K562 (cell line): Measurements from ENCODE around the gene HES4. TPM values are rescaled to one million over a fixed set of nuclear protein-coding genes. Genes with fewer than 3 reads are reported as not detected.

Experiments used
- ATAC-seq: fragments of 200-7000 bp; cut with Tn5 transposase; 3 replicates; pipeline ENCODE4 v1.9.1; 2020; ENCODE audit warnings: moderate library complexity
- BruUV-seq: library from RNA; stranded (reverse); fragments of 400-500 nt; replicated peaks from 2 replicates; lab custom pipeline; 2021; lab: Mats Ljungman, UMichigan
- CTCF ChIA-PET: fragments of 300-600 bp; formaldehyde crosslinking; extraction: SDS; loops from one replicate; lab custom pipeline; 2021; ENCODE audit warnings: low intra/inter-chr PET ratio; lab: Yijun Ruan, JAX
- POLR2A ChIA-PET: fragments of 300-600, 350-650 bp; sonication (Branson Sonifier 250); formaldehyde crosslinking; extraction: SDS; loops from one replicate; lab custom pipeline; 2021; ENCODE audit warnings: antibody characterized with exemption, inconsistent platforms; lab: Yijun Ruan, JAX
- DNase-seq, 4 experiments: peaks; one replicate each; pipeline versions ENCODE4 v3.0.0 to v3.0.0-alpha.2; 2011 to 2018; ENCODE audit warnings: low spot score in 3 of 4, mixed read lengths in 3 of 4; ENCODE audit errors: extremely low read depth in 1 of 4
- FAIRE-seq: peaks from 2 replicates; lab custom pipeline; 2011; peaks lifted over from hg19 to GRCh38; lab: Jason Lieb, UNC
- H2AFZ ChIP-seq: 2 replicates; pipeline ENCODE4 v1.6.0; 2011; ENCODE audit warnings: low read depth, low read length, control low read depth, inconsistent platforms
- H3K27ac ChIP-seq: fragments of 200-600 bp; 3 replicates; pipeline ENCODE4 v1.8.0; 2011; ENCODE audit warnings: low read depth, mild to moderate bottlenecking, control low read depth, inconsistent platforms, low read length, moderate library complexity, mixed read lengths; ENCODE audit errors: extremely low read depth
- H3K27me3 ChIP-seq, 2 experiments: fragments of 300-600 bp in 1 of 2; 2 replicates in 1 of 2; 3 replicates in 1 of 2; pipeline versions ENCODE4 v1.6.0 to v1.8.0; 2011; ENCODE audit warnings: inconsistent platforms in 2 of 2, low read length in 2 of 2, mild to moderate bottlenecking in 1 of 2, mixed read lengths in 1 of 2, moderate library complexity in 1 of 2; ENCODE audit not compliant: control insufficient read depth in 2 of 2, insufficient read depth in 2 of 2
- H3K36me3 ChIP-seq: fragments of 300-600 bp; 3 replicates; pipeline ENCODE4 v1.8.0; 2011; ENCODE audit warnings: mild to moderate bottlenecking, low read length, inconsistent platforms; ENCODE audit not compliant: control insufficient read depth, insufficient read depth
- H3K4me1 ChIP-seq, 2 experiments: fragments of 200-600 bp in 1 of 2; replicated peaks in 1 of 2; 2 replicates in 1 of 2; 3 replicates in 1 of 2; pipeline versions ENCODE4 v1.5.1 to v1.8.0; 2011; ENCODE audit warnings: inconsistent platforms in 2 of 2, low read length in 2 of 2, mild to moderate bottlenecking in 1 of 2, mixed read lengths in 1 of 2, moderate library complexity in 1 of 2; ENCODE audit not compliant: control insufficient read depth in 2 of 2, insufficient read depth in 2 of 2
- H3K4me2 ChIP-seq: 2 replicates; pipeline ENCODE4 v1.6.1; 2011; ENCODE audit warnings: low read length, control low read depth, inconsistent platforms, mixed read lengths; ENCODE audit not compliant: insufficient read depth
- H3K4me3 ChIP-seq: fragments of 200-600 bp; sonication (generic), shearing (Covaris generic); 2 replicates; pipeline ENCODE4 v1.5.1; 2016; ENCODE audit warnings: control low read depth, inconsistent platforms
- H3K79me2 ChIP-seq: fragments of 200-600 bp; 3 replicates; pipeline ENCODE4 v1.8.0; 2011; ENCODE audit warnings: low read length, inconsistent platforms; ENCODE audit not compliant: control insufficient read depth, insufficient read depth
- H3K9ac ChIP-seq, 2 experiments: 2 replicates each; pipeline versions ENCODE4 v1.6.0 to v1.6.1; 2011; ENCODE audit warnings: low read depth in 2 of 2, low read length in 2 of 2, control low read depth in 1 of 2, inconsistent platforms in 1 of 2, mild to moderate bottlenecking in 1 of 2, mixed read lengths in 1 of 2; ENCODE audit not compliant: insufficient read depth in 1 of 2
- H3K9me1 ChIP-seq: one replicate; pipeline ENCODE4 v1.6.0; 2011; ENCODE audit warnings: inconsistent platforms, mild to moderate bottlenecking, low read length, moderate library complexity; ENCODE audit not compliant: control insufficient read depth, insufficient read depth
- H3K9me3 ChIP-seq: replicated peaks from 2 replicates; pipeline ENCODE4 v1.5.1; 2011; ENCODE audit warnings: low read depth, low read length, inconsistent platforms; ENCODE audit not compliant: control insufficient read depth, insufficient read depth
- H4K20me1 ChIP-seq: replicated peaks from 2 replicates; pipeline ENCODE4 v1.6.1; 2011; ENCODE audit warnings: low read length, inconsistent platforms, mixed read lengths; ENCODE audit not compliant: control insufficient read depth, insufficient read depth
- ARID4B ChIP-seq: sonication (generic); formaldehyde crosslinking; IDR thresholded peaks from 2 replicates; pipeline ENCODE4 v1.8.0; 2022; ENCODE audit warnings: mild to moderate bottlenecking, missing genetic modification reagents
- HDAC1 ChIP-seq, 2 experiments: fragments of 450-650 bp; IDR thresholded peaks; 2 replicates each; pipeline ENCODE4 v1.6.1; 2016 to 2017; ENCODE audit warnings: inconsistent platforms in 1 of 2, mild to moderate bottlenecking in 1 of 2, moderate library complexity in 1 of 2
- ILF3 ChIP-seq: fragments of 450-650 bp; IDR thresholded peaks from 2 replicates; pipeline ENCODE4 v1.6.1; 2018; ENCODE audit warnings: antibody characterized with exemption, mild to moderate bottlenecking, moderate library complexity, borderline replicate concordance
- RAD21 ChIP-seq, 2 experiments: fragments of 250-450 bp in 1 of 2; fragments of 450-650 bp in 1 of 2; sonication (Bioruptor Pico) in 1 of 2; formaldehyde crosslinking in 1 of 2; IDR thresholded peaks in 1 of 2; conservative IDR thresholded peaks in 1 of 2; 2 replicates each; pipeline versions ENCODE4 v1.4.0 to v1.8.0; 2020 to 2022; ENCODE audit warnings: mild to moderate bottlenecking in 2 of 2, moderate library complexity in 1 of 2
- RB1 ChIP-seq: fragments of 450-650 bp; IDR thresholded peaks from 2 replicates; pipeline ENCODE4 v1.6.1; 2017; ENCODE audit warnings: low read depth, mild to moderate bottlenecking
- ZBTB7A ChIP-seq: IDR thresholded peaks from 2 replicates; pipeline ENCODE4 v1.6.1; 2011; ENCODE audit warnings: low read depth, mild to moderate bottlenecking, low read length, moderate library complexity, borderline replicate concordance; ENCODE audit not compliant: control insufficient read depth
- WGBS: fragments of 100-300 bp; shearing (Covaris generic); methylation state at CpG from one replicate; pipeline ENCODE4 v1.1.6; 2016; ENCODE audit warnings: low coverage, mixed read lengths; ENCODE audit not compliant: insufficient coverage; ENCODE audit errors: missing lambda C conversion rate; 5-methylcytosine and 5-hydroxymethylcytosine counted together
- in situ Hi-C: fragments of 300-500 bp; cut with MboI; formaldehyde crosslinking; loops from 4 replicates; pipeline ENCODE4 v1.15.0; 2018; ENCODE audit warnings: inconsistent platforms, mixed read lengths
- intact Hi-C: fragments of 100-400 bp; cut with micrococcal nuclease; formaldehyde crosslinking; loops from 2 replicates; pipeline ENCODE4 v1.14.2; 2022
- polyA plus RNA-seq, 8 experiments: library from polyadenylated mRNA; depleted of rRNA in 4 of 8; stranded (reverse) in 5 of 8; unstranded in 3 of 8; fragments of >200 nt; fragmentation: Nextera tagmentation in 2 of 8; fragmentation: Illumina TruSeq in 1 of 8; extraction: Ambion mirVana in 2 of 8; extraction: Trizol in 1 of 8; gene quantifications; 2 replicates each; pipeline versions ENCODE4 v1.2.1 to v1.2.3, GENCODE V29; 2011 to 2014; ENCODE audit warnings: inconsistent platforms in 1 of 8, missing spikeins in 1 of 8
- total RNA-seq, 7 experiments: library from RNA; depleted of rRNA in 6 of 7; stranded (reverse); fragments of >200 nt in 6 of 7; fragmentation: Illumina TruSeq in 2 of 7; extraction: Trizol in 2 of 7; gene quantifications; 2 replicates each; pipeline versions ENCODE4 v1.2.1 to v1.2.3, GENCODE V29; 2011 to 2021; ENCODE audit warnings: low replicate concordance in 1 of 7
- TF ChIP-seq, protein P1 (sequence below), 3 experiments: IDR thresholded peaks in 2 of 3; conservative IDR thresholded peaks in 1 of 3; 2 replicates each; pipeline ENCODE4 v1.5.1; 2011 to 2012; ENCODE audit warnings: low read length in 3 of 3, mild to moderate bottlenecking in 3 of 3, control low read depth in 2 of 3, improper control_type of control experiment in 1 of 3, inconsistent platforms in 1 of 3, low read depth in 1 of 3, mixed read lengths in 1 of 3, moderate library complexity in 1 of 3; ENCODE audit not compliant: insufficient read depth in 2 of 3
- TF ChIP-seq, protein P2 (sequence below), 2 experiments: fragments of 450-650 bp in 1 of 2; IDR thresholded peaks; 2 replicates each; pipeline ENCODE4 v1.6.1; 2011 to 2017; ENCODE audit warnings: low read depth in 2 of 2, antibody characterized with exemption in 1 of 2, borderline replicate concordance in 1 of 2, low read length in 1 of 2, mild to moderate bottlenecking in 1 of 2, mixed read lengths in 1 of 2; ENCODE audit not compliant: control insufficient read depth in 1 of 2

The HES4 gene
- total and polyA plus RNA-seq, 9 of the 15 experiments (the other 6 are each of a cell fraction or from before 2014, with no cell fraction given) = 0.21 to 43.7 (median 5.3) TPM; not detected in 2

DNA sequence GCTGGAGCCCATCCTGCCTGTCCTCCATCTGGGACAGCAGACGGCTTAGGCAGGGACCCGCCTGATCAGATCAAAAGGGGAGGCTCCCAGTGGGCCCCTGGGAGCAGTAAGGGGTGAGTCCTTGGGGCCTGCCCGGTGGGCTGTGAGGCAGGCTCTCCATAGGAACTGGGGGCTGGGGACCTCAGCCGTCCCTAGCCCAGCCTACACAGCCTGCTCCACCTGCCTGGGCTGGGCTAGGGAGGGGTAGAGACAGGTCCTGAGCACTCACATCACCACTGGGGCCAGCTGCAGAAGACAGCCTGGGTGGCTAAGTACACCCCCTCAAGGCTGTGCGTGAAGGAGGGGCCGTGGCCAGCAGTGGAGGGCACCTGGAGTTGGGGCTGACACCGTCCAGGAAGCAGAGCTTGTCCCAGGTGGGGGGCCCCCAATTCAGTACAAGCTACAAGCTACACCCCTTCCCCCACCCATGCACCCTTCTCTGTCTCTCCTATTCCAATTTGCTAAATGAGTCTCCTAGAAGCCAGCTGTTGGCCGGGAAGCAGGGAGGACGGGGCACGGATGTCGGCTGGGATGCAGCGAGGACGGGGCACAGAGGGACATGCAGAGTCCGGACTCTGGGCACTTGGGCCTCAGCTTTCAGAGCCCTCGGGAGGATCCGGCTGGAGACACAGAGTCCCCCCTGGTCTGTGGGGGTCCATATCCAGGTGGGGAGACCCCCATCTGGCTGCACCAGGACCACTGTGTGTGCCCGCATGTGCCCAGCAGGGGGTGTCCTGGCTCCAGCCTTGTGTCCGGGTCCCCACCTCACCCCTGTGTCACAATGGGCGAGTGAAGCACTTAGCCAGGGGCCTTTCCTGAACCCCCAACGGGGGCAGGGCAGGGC lies 15.1 kb upstream of the HES4 start:
- Histone ChIP-seq H4K20me1 (no peaks in the 10 kb centered on the region), H3K27me3 (no peaks in the 10 kb centered on the region), H3K27ac (no peak overlapping the region), H3K9me1 (no peaks in the 10 kb centered on the region), H3K9me3 (no peaks in the 10 kb centered on the region), H3K79me2 (peaks cover under 1% of the 10 kb centered on the region; the same call in 1 of the 3 replicates), H3K4me2 (no peak overlapping the region), H3K4me1 (peaks cover 12 to 40% of the 10 kb centered on the region in 2 experiments), H3K4me3 (no peak overlapping the region), H3K9ac (peak overlapping the region in 1 of 2 experiments; percentile 31; a peak in 2 of 4 replicates), H2AFZ (no peak overlapping the region), H3K36me3 (no peaks in the 10 kb centered on the region)
- ATAC-seq (no peak), DNase-seq (no peak), FAIRE-seq (no peak)
- POLR2A ChIA-PET = interaction anchor here (0.5 to 2.3 kb wide), 2 partner anchors 10 to 721 kb away, joined by 3 to 9 read pairs; no protein-coding TSS in a partner anchor
- 74% methylated on average over 20 of the region's 20 CpGs for WGBS
- BruUV-seq = no TSS peak
- CTCF ChIA-PET = no interaction called here
- in situ Hi-C loops (no loop called here), intact Hi-C loops (no loop called here)
- TF ChIP-seq RAD21 (CRISPR knock-in tag; conservative IDR thresholded peaks at IDR 0.05 in 1 of 2, IDR thresholded peaks at IDR 0.05 in 1 of 2) (peak in 1 of 2 experiments; percentile 51; a peak in 2 of 4 replicates), ILF3 (no peak), ZBTB7A (peak; percentile 72; the same call in 1 of the 2 replicates), ARID4B (CRISPR knock-in tag) (0 out of 2 replicates have a peak, but pooled peaks have one; percentile 32), HDAC1 (IDR thresholded peaks at IDR 0.05) (no peak), RB1 (0 out of 2 replicates have a peak, but pooled peaks have one; percentile 18)
- TF ChIP-seq, protein P1, sequence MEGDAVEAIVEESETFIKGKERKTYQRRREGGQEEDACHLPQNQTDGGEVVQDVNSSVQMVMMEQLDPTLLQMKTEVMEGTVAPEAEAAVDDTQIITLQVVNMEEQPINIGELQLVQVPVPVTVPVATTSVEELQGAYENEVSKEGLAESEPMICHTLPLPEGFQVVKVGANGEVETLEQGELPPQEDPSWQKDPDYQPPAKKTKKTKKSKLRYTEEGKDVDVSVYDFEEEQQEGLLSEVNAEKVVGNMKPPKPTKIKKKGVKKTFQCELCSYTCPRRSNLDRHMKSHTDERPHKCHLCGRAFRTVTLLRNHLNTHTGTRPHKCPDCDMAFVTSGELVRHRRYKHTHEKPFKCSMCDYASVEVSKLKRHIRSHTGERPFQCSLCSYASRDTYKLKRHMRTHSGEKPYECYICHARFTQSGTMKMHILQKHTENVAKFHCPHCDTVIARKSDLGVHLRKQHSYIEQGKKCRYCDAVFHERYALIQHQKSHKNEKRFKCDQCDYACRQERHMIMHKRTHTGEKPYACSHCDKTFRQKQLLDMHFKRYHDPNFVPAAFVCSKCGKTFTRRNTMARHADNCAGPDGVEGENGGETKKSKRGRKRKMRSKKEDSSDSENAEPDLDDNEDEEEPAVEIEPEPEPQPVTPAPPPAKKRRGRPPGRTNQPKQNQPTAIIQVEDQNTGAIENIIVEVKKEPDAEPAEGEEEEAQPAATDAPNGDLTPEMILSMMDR (IDR thresholded peaks at IDR 0.05 in 2 of 3, conservative IDR thresholded peaks at IDR 0.05 in 1 of 3; ENCODE audit: insufficient read depth in 2 of 3, low read depth in 1 of 3, low read length in 3 of 3) = peak; percentile 33 to 49 (median 43); a peak in 2 of 6 replicates
- TF ChIP-seq, protein P2, sequence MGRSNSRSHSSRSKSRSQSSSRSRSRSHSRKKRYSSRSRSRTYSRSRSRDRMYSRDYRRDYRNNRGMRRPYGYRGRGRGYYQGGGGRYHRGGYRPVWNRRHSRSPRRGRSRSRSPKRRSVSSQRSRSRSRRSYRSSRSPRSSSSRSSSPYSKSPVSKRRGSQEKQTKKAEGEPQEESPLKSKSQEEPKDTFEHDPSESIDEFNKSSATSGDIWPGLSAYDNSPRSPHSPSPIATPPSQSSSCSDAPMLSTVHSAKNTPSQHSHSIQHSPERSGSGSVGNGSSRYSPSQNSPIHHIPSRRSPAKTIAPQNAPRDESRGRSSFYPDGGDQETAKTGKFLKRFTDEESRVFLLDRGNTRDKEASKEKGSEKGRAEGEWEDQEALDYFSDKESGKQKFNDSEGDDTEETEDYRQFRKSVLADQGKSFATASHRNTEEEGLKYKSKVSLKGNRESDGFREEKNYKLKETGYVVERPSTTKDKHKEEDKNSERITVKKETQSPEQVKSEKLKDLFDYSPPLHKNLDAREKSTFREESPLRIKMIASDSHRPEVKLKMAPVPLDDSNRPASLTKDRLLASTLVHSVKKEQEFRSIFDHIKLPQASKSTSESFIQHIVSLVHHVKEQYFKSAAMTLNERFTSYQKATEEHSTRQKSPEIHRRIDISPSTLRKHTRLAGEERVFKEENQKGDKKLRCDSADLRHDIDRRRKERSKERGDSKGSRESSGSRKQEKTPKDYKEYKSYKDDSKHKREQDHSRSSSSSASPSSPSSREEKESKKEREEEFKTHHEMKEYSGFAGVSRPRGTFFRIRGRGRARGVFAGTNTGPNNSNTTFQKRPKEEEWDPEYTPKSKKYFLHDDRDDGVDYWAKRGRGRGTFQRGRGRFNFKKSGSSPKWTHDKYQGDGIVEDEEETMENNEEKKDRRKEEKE (IDR thresholded peaks at IDR 0.05; ENCODE audit: borderline replicate concordance in 1 of 2, control insufficient read depth in 1 of 2, low read depth in 2 of 2, low read length in 1 of 2) = no peak
